ENCODE data around the gene FBXO15. TPM values are rescaled to one million over a fixed set of nuclear protein-coding genes. Genes with fewer than 3 reads are reported as not detected.

FBXO15 gene, protein sequence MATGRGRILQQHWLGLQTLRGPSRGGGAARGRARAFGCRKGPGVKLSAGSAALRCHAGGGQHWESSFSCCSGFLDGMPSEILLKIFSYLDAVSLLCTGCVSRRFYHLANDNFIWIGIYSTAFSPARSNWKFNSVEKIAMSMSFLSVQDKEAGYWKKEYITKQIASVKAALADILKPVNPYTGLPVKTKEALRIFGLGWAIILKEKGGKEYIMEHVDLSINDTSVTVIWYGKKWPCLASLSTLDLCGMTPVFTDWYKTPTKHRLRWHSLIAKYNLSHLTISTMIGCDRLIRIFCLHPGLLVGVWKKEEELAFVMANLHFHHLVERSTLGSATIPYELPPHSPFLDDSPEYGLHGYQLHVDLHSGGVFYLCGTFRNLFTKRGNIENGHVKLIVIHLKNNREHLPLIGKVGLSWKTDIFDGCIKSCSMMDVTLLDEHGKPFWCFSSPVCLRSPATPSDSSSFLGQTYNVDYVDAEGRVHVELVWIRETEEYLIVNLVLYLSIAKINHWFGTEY
- 1.2 and 1.5 TPM in 2 replicates for total RNA-seq

DNA sequence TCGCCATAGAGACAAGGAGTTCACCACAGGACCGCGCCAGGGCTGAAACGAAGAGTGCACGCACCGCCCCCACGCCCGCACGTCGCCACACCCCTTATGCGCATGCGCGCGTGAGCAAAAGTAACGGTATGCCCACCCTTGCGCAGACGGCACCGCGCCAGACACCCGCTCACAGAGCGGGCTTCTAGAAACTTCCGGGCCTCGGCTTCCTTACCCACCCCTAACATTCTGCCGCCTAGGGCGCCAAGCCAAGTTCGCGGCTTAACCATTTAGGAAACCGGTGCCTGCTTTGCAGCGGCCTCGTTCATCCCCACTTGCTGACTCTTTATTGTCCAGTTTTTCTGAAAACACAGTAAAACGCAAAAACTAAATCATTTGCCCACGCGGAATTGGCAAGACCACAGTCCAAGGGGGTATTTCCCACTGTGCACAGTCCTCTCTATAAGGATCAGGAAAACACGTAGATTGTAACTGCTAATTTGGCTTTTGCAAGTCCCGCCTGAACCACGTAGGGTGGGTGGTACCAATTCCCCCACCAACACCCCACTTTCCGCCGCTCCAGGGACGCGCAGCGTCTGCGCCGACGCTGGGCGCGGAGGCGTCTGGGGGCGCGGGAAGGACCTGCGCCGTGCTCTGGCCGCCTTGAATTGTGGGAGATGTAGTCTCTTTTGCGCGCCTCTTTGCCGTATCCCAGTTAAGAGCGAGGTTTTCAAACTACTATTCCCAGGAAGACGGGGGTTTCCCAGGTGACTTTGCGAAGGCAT, at the start of gene FBXO15, which contains the start of gene TIMM21:
TSS of gene FBXO15 (minus strand) at position 56 of the 764 bp plus-strand sequence. CDS start at position 7, 49 bp downstream.
TSS of gene TIMM21 (plus strand) at position 745 of the 764 bp plus-strand sequence. CDS start 286 bp downstream, outside the sequence.

Other genes starting within 250 kb of the FBXO15 start
- gene TIMM21, start 689 bp upstream of the FBXO15 start, total RNA-seq, result 19.2 and 24.6 TPM in 2 replicates
- 103 and 109 TPM in 2 replicates for gene CYB5A, start 144.1 kb upstream of the FBXO15 start, total RNA-seq
- gene C18orf63, start 168.0 kb upstream of the FBXO15 start, total RNA-seq, result not detected in 2 replicates